PFSK-1 (cell line): ENCODE data around the gene MAP2K7.

Experiments
- SIN3A ChIP-seq: IDR thresholded peaks from 2 replicates; pipeline ENCODE4 v1.6.1; 2012; ENCODE audit warnings: mild to moderate bottlenecking, low read length, moderate library complexity, borderline replicate concordance; ENCODE audit not compliant: insufficient read depth
- TF ChIP-seq, protein P1 (sequence below), 2 experiments: IDR thresholded peaks; 2 replicates each; pipeline versions ENCODE4 v1.6.1 to v1.8.0; 2011 to 2012; ENCODE audit warnings: low read depth in 2 of 2, low read length in 2 of 2, control low read depth in 1 of 2, inconsistent platforms in 1 of 2, mild to moderate bottlenecking in 1 of 2, moderate library complexity in 1 of 2; ENCODE audit not compliant: insufficient read depth in 1 of 2

DNA sequence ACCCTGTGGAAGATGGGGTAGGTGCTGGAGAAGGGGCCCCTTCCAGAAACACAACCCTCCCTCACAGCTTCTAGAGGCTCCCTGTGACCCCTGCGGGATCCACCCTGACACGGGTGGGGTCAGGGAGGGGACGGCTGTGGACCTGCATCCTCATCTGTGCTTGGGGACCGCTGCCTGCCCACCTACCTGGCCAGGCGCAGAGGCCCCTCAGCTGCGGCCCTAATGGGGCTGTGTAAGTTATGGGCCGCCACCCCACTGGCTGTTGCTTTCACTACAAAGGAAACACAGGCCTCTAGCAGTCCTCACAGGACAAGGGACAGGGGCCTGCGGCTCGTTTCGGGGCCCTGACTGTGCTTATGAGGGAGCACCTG is 29.2 kb downstream of the MAP2K7 start:
- no peak for TF ChIP-seq SIN3A
- TF ChIP-seq, protein P1, sequence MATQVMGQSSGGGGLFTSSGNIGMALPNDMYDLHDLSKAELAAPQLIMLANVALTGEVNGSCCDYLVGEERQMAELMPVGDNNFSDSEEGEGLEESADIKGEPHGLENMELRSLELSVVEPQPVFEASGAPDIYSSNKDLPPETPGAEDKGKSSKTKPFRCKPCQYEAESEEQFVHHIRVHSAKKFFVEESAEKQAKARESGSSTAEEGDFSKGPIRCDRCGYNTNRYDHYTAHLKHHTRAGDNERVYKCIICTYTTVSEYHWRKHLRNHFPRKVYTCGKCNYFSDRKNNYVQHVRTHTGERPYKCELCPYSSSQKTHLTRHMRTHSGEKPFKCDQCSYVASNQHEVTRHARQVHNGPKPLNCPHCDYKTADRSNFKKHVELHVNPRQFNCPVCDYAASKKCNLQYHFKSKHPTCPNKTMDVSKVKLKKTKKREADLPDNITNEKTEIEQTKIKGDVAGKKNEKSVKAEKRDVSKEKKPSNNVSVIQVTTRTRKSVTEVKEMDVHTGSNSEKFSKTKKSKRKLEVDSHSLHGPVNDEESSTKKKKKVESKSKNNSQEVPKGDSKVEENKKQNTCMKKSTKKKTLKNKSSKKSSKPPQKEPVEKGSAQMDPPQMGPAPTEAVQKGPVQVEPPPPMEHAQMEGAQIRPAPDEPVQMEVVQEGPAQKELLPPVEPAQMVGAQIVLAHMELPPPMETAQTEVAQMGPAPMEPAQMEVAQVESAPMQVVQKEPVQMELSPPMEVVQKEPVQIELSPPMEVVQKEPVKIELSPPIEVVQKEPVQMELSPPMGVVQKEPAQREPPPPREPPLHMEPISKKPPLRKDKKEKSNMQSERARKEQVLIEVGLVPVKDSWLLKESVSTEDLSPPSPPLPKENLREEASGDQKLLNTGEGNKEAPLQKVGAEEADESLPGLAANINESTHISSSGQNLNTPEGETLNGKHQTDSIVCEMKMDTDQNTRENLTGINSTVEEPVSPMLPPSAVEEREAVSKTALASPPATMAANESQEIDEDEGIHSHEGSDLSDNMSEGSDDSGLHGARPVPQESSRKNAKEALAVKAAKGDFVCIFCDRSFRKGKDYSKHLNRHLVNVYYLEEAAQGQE (IDR thresholded peaks at IDR 0.05; ENCODE audit: insufficient read depth in 1 of 2, low read depth in 2 of 2, low read length in 2 of 2): no peak
